Activated CD8-positive, alpha-beta memory T cell treated with anti-CD3 and anti-CD28 coated beads for 4 hours (primary cell): ENCODE results near the gene EID2B.
A peak's percentile ranks its signal among the peaks of the same experiment; 100 is the strongest.

ENCODE experiments used
- DNase-seq, 2 donors: peaks; one replicate each; pipeline ENCODE4 v3.0.0-alpha.2; 2020; ENCODE audit warnings: low read depth in 2 of 2

EID2B gene

GRCh38 chr19:39531834-39532232 lies 819 bp downstream of the EID2B start:
- no peak for DNase-seq

GRCh38 chr19:39525205-39525604 lies 7.4 kb downstream of the EID2B start:
- no peak for DNase-seq

- no peak for DNase-seq
Observed at GRCh38 chr19:39524495-39524894, 8.2 kb downstream of the EID2B start.

GRCh38 chr19:39520541-39521484 lies 11.8 kb downstream of the EID2B start:
- no peak for DNase-seq

GRCh38 chr19:39518975-39519374 lies 13.7 kb downstream of the EID2B start:
- no peak for DNase-seq

GRCh38 chr19:39518458-39518857 lies 14.2 kb downstream of the EID2B start:
- DNase-seq = no peak

- no peak for DNase-seq
Observed at GRCh38 chr19:39517432-39517831, 15.2 kb downstream of the EID2B start.

- DNase-seq = no peak
Observed at GRCh38 chr19:39516270-39516669, 16.4 kb downstream of the EID2B start.

GRCh38 chr19:39515551-39516191 lies 17.0 kb downstream of the EID2B start:
- DNase-seq = no peak

- no peak for DNase-seq
Observed at GRCh38 chr19:39514840-39515550, 17.7 kb downstream of the EID2B start, which contains the start of gene SELENOV. TSS of gene SELENOV (plus strand) at chr19:39515139. CDS start at chr19:39515213, 74 bp downstream.

- no peak for DNase-seq
Observed at GRCh38 chr19:39512988-39513387, 19.7 kb downstream of the EID2B start.

GRCh38 chr19:39509233-39509632 lies 23.4 kb downstream of the EID2B start:
- no peak for DNase-seq

GRCh38 chr19:39508629-39509028 lies 24.0 kb downstream of the EID2B start:
- DNase-seq = no peak

GRCh38 chr19:39507715-39508364 lies 24.8 kb downstream of the EID2B start:
- DNase-seq = no peak

- no peak for DNase-seq
Observed at GRCh38 chr19:39506944-39507714, 25.5 kb downstream of the EID2B start.

GRCh38 chr19:39506598-39506943 lies 26.1 kb downstream of the EID2B start:
- DNase-seq = no peak

GRCh38 chr19:39502640-39503417 lies 29.8 kb downstream of the EID2B start:
- peak; percentile 44 to 45 for DNase-seq

- DNase-seq = no peak
Observed at GRCh38 chr19:39501340-39501739, 31.3 kb downstream of the EID2B start.

- no peak for DNase-seq
Observed at GRCh38 chr19:39500543-39500942, 32.1 kb downstream of the EID2B start.

- DNase-seq = no peak
Observed at GRCh38 chr19:39499932-39500331, 32.7 kb downstream of the EID2B start.
